T-helper 2 cell treated with Interferon-gamma antibody and Interleukin-4, amounts not matched to agents 100 ng/mL and 5 ng/mL, for 36 hours (primary cell): Measurements from ENCODE around the gene HEXD. TPM values are rescaled to one million over a fixed set of nuclear protein-coding genes. Genes with fewer than 3 reads are reported as not detected.

ENCODE experiments used
- intact Hi-C: fragments of 100-400 bp; cut with micrococcal nuclease; formaldehyde crosslinking; loops from one replicate; pipeline ENCODE4 v1.15.1; 2023
- total RNA-seq: library from RNA; stranded (reverse); gene quantifications from 2 replicates; pipeline ENCODE4 v1.2.3, GENCODE V29; 2022

The HEXD gene
- total RNA-seq, 1 donor from 2014 or later, result 51.1 TPM

- intact Hi-C loops, result no loop called here
Observed at GRCh38 chr17:82486231-82487094, 68.3 kb downstream of the HEXD start.

DNA sequence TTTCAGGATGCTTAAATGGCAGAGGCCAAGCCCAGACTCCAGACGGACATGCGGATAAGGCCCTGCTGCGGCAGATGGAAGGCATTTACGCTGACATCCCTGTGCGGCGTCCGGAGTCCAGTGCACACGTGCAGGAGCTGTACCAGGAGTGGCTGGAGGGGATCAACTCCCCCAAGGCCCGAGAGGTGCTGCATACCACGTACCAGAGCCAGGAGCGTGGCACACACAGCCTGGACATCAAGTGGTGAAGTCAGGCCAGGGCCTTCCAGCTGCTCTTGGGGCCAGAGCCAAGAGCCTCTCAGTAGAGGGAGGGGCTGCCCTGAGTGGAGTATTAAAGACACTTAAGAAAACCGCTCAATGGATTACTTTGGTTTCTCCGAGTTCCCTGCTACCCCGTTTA, 69.8 kb downstream of the HEXD start:
- intact Hi-C loops, result no loop called here

GRCh38 chr17:82489117-82489516, 71.0 kb downstream of the HEXD start:
- intact Hi-C loops, result no loop called here

GRCh38 chr17:82489851-82490511, 71.8 kb downstream of the HEXD start:
- intact Hi-C loops, result loop anchor here (10.0 kb wide), 2 partner anchors 65 to 75 kb away; partner anchors contain the start of genes HEXD and OGFOD3

DNA sequence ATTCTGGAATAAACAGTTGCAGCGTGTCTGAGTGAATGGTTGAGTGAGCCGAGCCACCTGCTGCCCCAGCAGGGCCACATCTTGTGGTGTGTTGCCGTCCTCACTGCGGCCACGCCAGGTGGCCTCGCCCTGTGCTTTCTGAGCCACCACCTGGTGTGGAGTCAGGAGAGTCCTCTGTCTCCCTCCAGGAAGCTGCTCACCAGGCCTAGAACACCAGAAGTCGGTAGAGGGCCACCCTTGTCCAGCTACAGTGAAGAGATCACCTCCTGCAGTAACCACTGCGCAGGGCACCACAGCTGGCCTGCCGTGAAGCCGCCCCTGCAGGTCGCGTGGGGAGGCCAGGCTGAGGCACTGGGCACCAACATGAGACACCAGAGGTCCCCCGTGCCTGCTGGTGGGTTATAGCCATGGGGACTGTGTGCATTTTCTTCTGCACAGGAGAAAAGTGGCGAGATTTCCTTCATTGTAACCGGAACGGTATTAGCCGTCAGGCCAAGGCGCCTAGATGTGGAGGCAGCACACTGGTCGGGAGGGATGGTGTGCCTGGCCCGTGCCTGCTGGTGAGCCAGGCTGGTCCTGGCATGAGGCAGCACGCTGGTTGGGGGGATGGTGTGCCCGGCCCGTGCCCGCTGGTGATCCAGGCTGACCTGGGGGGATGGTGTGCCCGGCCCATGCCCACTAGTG, 72.5 kb downstream of the HEXD start:
- intact Hi-C loops, result loop anchor here (10.0 kb wide), 2 partner anchors 64 to 76 kb away; partner anchors contain the start of genes HEXD and OGFOD3

DNA sequence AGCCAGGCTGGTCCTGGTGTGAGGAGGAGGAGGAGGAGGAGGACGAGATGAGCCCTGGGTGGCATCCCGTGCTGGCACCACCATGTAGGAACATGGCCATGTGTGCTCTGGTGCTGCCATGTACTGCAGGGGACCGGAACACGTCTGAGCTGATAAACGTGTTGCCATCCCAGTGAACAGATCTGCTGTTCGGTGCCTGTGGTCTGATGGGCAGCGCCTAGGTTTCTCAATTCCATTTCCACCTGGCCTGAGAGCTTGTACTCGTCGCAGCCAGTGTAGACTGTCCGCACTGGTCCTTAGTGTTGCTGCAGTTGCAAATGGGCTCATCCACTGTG, 73.0 kb downstream of the HEXD start:
- intact Hi-C loops, result loop anchor here (10.0 kb wide), 2 partner anchors 64 to 76 kb away; partner anchors contain the start of genes HEXD and OGFOD3

DNA sequence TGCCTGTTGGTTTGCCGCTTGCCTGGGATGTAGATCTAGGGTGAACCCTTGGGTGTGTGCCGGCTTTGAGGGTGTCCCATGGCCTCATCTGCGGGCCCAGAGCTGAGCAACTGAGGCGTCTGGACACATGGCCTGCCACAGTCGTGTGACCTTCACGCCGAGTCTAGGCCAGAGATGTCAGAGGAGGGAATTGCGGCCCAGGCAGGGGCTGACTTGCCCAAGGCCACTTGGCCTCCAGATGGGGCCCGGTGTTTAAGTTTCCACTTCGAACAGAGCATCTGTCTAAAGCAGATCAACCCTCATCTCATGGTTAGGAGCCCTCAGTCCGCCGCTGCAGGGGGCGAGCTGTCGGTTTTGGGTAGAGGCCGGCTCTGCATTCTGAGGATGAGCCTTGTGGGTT, 73.4 kb downstream of the HEXD start:
- intact Hi-C loops, result loop anchor here (10.0 kb wide), 2 partner anchors 63 to 77 kb away; partner anchors contain the start of genes HEXD and OGFOD3

Other genes with a start within 250 kb of the HEXD start
- gene CCDC57, start 205.5 kb upstream of the HEXD start, total RNA-seq, result 59.0 and 60.1 TPM in 2 replicates
- 109 and 115 TPM in 2 replicates for gene SLC16A3, start 189.3 kb upstream of the HEXD start, total RNA-seq
- 127 and 128 TPM in 2 replicates for gene CSNK1D, start 144.6 kb upstream of the HEXD start, total RNA-seq
- 184 and 198 TPM in 2 replicates for gene CD7, start 100.7 kb upstream of the HEXD start, total RNA-seq
- gene SECTM1, start 84.6 kb upstream of the HEXD start, total RNA-seq, result 3.4 and 4.0 TPM in 2 replicates
- gene TEX19, start 59.1 kb upstream of the HEXD start, total RNA-seq, result 0.09 and 0.14 TPM in 2 replicates
- gene UTS2R, start 46.6 kb upstream of the HEXD start, total RNA-seq, result 0.16 TPM in 1 of 2 replicates, not detected in the other
- 25.5 and 26.6 TPM in 2 replicates for gene OGFOD3, start 239 bp downstream of the HEXD start, total RNA-seq
- 297 and 304 TPM in 2 replicates for gene CYBC1, start 32.4 kb downstream of the HEXD start, total RNA-seq
- 109 and 110 TPM in 2 replicates for gene NARF, start 40.4 kb downstream of the HEXD start, total RNA-seq
- gene FOXK2, start 101.4 kb downstream of the HEXD start, total RNA-seq, result 66.3 and 71.1 TPM in 2 replicates
- gene WDR45B, start 230.1 kb downstream of the HEXD start, total RNA-seq, result 33.1 and 34.0 TPM in 2 replicates